DOHH2 (cell line): Measurements from ENCODE around the gene CLASP2.

Experiments used
- H3F3A ChIP-seq: fragments of 200-600 bp; sonication (generic), shearing (Covaris generic); 2 replicates; pipeline ENCODE4 v1.6.0; 2016; ENCODE audit warnings: antibody characterized with exemption, mild to moderate bottlenecking; ENCODE audit not compliant: control insufficient read depth, insufficient read depth
- H3K27ac ChIP-seq: fragments of 200-600 bp; sonication (generic); 2 replicates; pipeline ENCODE4 v1.5.1; 2014; ENCODE audit warnings: low read depth, mild to moderate bottlenecking, low read length, moderate library complexity
- H3K27me3 ChIP-seq: fragments of 200-600 bp; sonication (generic); 2 replicates; pipeline ENCODE4 v1.6.1; 2014; ENCODE audit warnings: mild to moderate bottlenecking, low read length, mixed read lengths; ENCODE audit not compliant: control insufficient read depth
- H3K36me3 ChIP-seq: fragments of 200-600 bp; sonication (generic); 2 replicates; pipeline ENCODE4 v1.6.1; 2014; ENCODE audit warnings: mild to moderate bottlenecking, low read length, moderate library complexity, mixed read lengths; ENCODE audit not compliant: control insufficient read depth
- H3K4me1 ChIP-seq: fragments of 200-600 bp; sonication (generic); 2 replicates; pipeline ENCODE4 v1.6.1; 2014; ENCODE audit warnings: mild to moderate bottlenecking, low read length, mixed read lengths; ENCODE audit not compliant: control insufficient read depth
- H3K4me2 ChIP-seq: fragments of 200-600 bp; sonication (generic); 2 replicates; pipeline ENCODE4 v1.6.0; 2014; ENCODE audit warnings: mild to moderate bottlenecking, low read length, moderate library complexity
- H3K4me3 ChIP-seq: fragments of 200-600 bp; sonication (generic); 2 replicates; pipeline ENCODE4 v1.5.1; 2014; ENCODE audit warnings: mild to moderate bottlenecking, low read length, mixed read lengths
- H3K79me2 ChIP-seq: fragments of 200-600 bp; sonication (generic); 2 replicates; pipeline ENCODE4 v1.6.1; 2014; ENCODE audit warnings: mild to moderate bottlenecking, low read length, mixed read lengths; ENCODE audit not compliant: control insufficient read depth
- H3K9me2 ChIP-seq: fragments of 200-600 bp; sonication (generic); replicated peaks from 2 replicates; pipeline ENCODE4 v1.6.1; 2014; ENCODE audit warnings: mild to moderate bottlenecking, low read length, mixed read lengths; ENCODE audit not compliant: control insufficient read depth
- H3K9me3 ChIP-seq: fragments of 200-600 bp; sonication (generic); 2 replicates; pipeline ENCODE4 v1.6.1; 2014; ENCODE audit warnings: antibody characterized with exemption, low read length, mixed read lengths; ENCODE audit not compliant: control insufficient read depth, insufficient read depth
- H4K20me1 ChIP-seq: fragments of 200-600 bp; sonication (generic); 2 replicates; pipeline ENCODE4 v1.6.0; 2014; ENCODE audit warnings: low read depth, mild to moderate bottlenecking, antibody characterized with exemption, low read length, moderate library complexity; ENCODE audit not compliant: control insufficient read depth, insufficient read depth
- CTCF ChIP-seq: fragments of 200-600 bp; sonication (generic); IDR thresholded peaks from one replicate; pipeline ENCODE4 v1.5.1; 2014; ENCODE audit warnings: antibody characterized with exemption, mild to moderate bottlenecking, low read depth, low read length; ENCODE audit not compliant: poor library complexity, severe bottlenecking
- EZH2phosphoT487 ChIP-seq: fragments of 200-600 bp; sonication (generic); IDR thresholded peaks from 2 replicates; pipeline ENCODE4 v1.6.1; 2017; ENCODE audit warnings: borderline replicate concordance, mild to moderate bottlenecking, antibody characterized with exemption, low read length, moderate library complexity, mixed read lengths

CLASP2 gene

GRCh38 chr3:33579840-33580239 is 138.2 kb downstream of the CLASP2 start:
- H3K4me1 ChIP-seq = peaks cover 7% of the 10 kb centered on the region
- peaks cover 25% of the 10 kb centered on the region for H3K36me3 ChIP-seq
- H3K27me3 ChIP-seq = no peaks in the 10 kb centered on the region
- H3K4me2 ChIP-seq = no peak overlapping the region
- TF ChIP-seq CTCF = no peak
- no peak for TF ChIP-seq EZH2phosphoT487
- no peak overlapping the region for H3K4me3 ChIP-seq
- H3F3A ChIP-seq = no peaks in the 10 kb centered on the region
- H3K27ac ChIP-seq = no peak overlapping the region
- no peaks in the 10 kb centered on the region for H4K20me1 ChIP-seq
- no peaks in the 10 kb centered on the region for H3K9me3 ChIP-seq
- no peaks in the 10 kb centered on the region for H3K9me2 ChIP-seq
- H3K79me2 ChIP-seq = no peaks in the 10 kb centered on the region

GRCh38 chr3:33579178-33579510 is 138.9 kb downstream of the CLASP2 start:
- Histone ChIP-seq H3F3A (no peaks in the 10 kb centered on the region), H3K79me2 (no peaks in the 10 kb centered on the region), H3K36me3 (peaks cover 29% of the 10 kb centered on the region), H3K4me1 (peaks cover 7% of the 10 kb centered on the region), H3K9me3 (no peaks in the 10 kb centered on the region), H3K27ac (no peak overlapping the region), H3K4me2 (no peak overlapping the region), H3K27me3 (no peaks in the 10 kb centered on the region), H3K9me2 (no peaks in the 10 kb centered on the region), H4K20me1 (no peaks in the 10 kb centered on the region), H3K4me3 (no peak overlapping the region)
- TF ChIP-seq CTCF (no peak), EZH2phosphoT487 (no peak)

- Histone ChIP-seq H3K4me1 (peaks cover 7% of the 10 kb centered on the region), H4K20me1 (no peaks in the 10 kb centered on the region), H3K9me3 (no peaks in the 10 kb centered on the region), H3K4me2 (no peak overlapping the region), H3K4me3 (no peak overlapping the region), H3K9me2 (no peaks in the 10 kb centered on the region), H3K36me3 (peaks cover 32% of the 10 kb centered on the region), H3F3A (no peaks in the 10 kb centered on the region), H3K79me2 (no peaks in the 10 kb centered on the region), H3K27me3 (no peaks in the 10 kb centered on the region), H3K27ac (no peak overlapping the region)
- no peak for TF ChIP-seq EZH2phosphoT487
- TF ChIP-seq CTCF = no peak
Measured at GRCh38 chr3:33578325-33579177, 139.5 kb downstream of the CLASP2 start.
